Measurements from ENCODE around the gene ZBTB32. TPM values are rescaled to one million over a fixed set of nuclear protein-coding genes. Genes with fewer than 3 reads are reported as not detected.
A peak's percentile ranks its signal among the peaks of the same experiment; 100 is the strongest.

ZBTB32 gene
- total RNA-seq, 1 donor = not detected

- peak; percentile 85 for DNase-seq (ENCODE audit: insufficient read length, low spot score, missing footprints)
- Histone ChIP-seq H3K4me1 (ENCODE audit: insufficient read depth, low read length) (peaks cover 17% of the 10 kb centered on the region), H4K20me1 (ENCODE audit: insufficient read depth, low read length) (peaks cover 25% of the 10 kb centered on the region), H3K36me3 (ENCODE audit: insufficient read depth, low read length) (peaks cover 37% of the 10 kb centered on the region), H3K4me3 (ENCODE audit: insufficient read depth, low read length) (peak overlapping the region; percentile 90), H3K79me2 (ENCODE audit: insufficient read depth, low read length) (peaks cover 50% of the 10 kb centered on the region), H3K4me2 (ENCODE audit: insufficient read depth, low read length) (peak overlapping the region; percentile 84), H3K9me3 (ENCODE audit: low read depth, low read length) (no peaks in the 10 kb centered on the region), H3K27ac (ENCODE audit: low read depth, low read length) (no peak overlapping the region), H3K27me3 (ENCODE audit: insufficient read depth, low read length) (no peaks in the 10 kb centered on the region), H2AFZ (ENCODE audit: low read length) (no peak overlapping the region)
- no peak for TF ChIP-seq CTCF (IDR thresholded peaks at IDR 0.05; ENCODE audit: extremely low read depth, low read depth, low read length)
Observed at GRCh38 chr19:35719402-35720162, 15.2 kb downstream of the ZBTB32 start.

GRCh38 chr19:35720163-35720524 is 15.8 kb downstream of the ZBTB32 start:
- Histone ChIP-seq H4K20me1 (ENCODE audit: insufficient read depth, low read length) (peaks cover 25% of the 10 kb centered on the region), H3K36me3 (ENCODE audit: insufficient read depth, low read length) (peaks cover 43% of the 10 kb centered on the region), H3K4me1 (ENCODE audit: insufficient read depth, low read length) (peaks cover 17% of the 10 kb centered on the region), H3K4me2 (ENCODE audit: insufficient read depth, low read length) (no peak overlapping the region), H3K9me3 (ENCODE audit: low read depth, low read length) (no peaks in the 10 kb centered on the region), H3K27ac (ENCODE audit: low read depth, low read length) (no peak overlapping the region), H3K27me3 (ENCODE audit: insufficient read depth, low read length) (no peaks in the 10 kb centered on the region), H3K79me2 (ENCODE audit: insufficient read depth, low read length) (peaks cover 50% of the 10 kb centered on the region), H2AFZ (ENCODE audit: low read length) (no peak overlapping the region), H3K4me3 (ENCODE audit: insufficient read depth, low read length) (no peak overlapping the region)
- TF ChIP-seq CTCF (IDR thresholded peaks at IDR 0.05; ENCODE audit: extremely low read depth, low read depth, low read length) = no peak
- peak; percentile 72 for DNase-seq (ENCODE audit: insufficient read length, low spot score, missing footprints)

- TF ChIP-seq CTCF (IDR thresholded peaks at IDR 0.05; ENCODE audit: extremely low read depth, low read depth, low read length) = no peak
- Histone ChIP-seq H2AFZ (ENCODE audit: low read length) (no peak overlapping the region), H3K27me3 (ENCODE audit: insufficient read depth, low read length) (no peaks in the 10 kb centered on the region), H4K20me1 (ENCODE audit: insufficient read depth, low read length) (peaks cover 25% of the 10 kb centered on the region), H3K4me3 (ENCODE audit: insufficient read depth, low read length) (no peak overlapping the region), H3K9me3 (ENCODE audit: low read depth, low read length) (no peaks in the 10 kb centered on the region), H3K36me3 (ENCODE audit: insufficient read depth, low read length) (peaks cover 48% of the 10 kb centered on the region), H3K4me1 (ENCODE audit: insufficient read depth, low read length) (peaks cover 16% of the 10 kb centered on the region), H3K4me2 (ENCODE audit: insufficient read depth, low read length) (no peak overlapping the region), H3K27ac (ENCODE audit: low read depth, low read length) (no peak overlapping the region), H3K79me2 (ENCODE audit: insufficient read depth, low read length) (peaks cover 49% of the 10 kb centered on the region)
- DNase-seq (ENCODE audit: insufficient read length, low spot score, missing footprints) = peak; percentile 80
Observed at GRCh38 chr19:35720648-35721047, 16.3 kb downstream of the ZBTB32 start.

GRCh38 chr19:35721374-35721773 is 17.0 kb downstream of the ZBTB32 start:
- peaks cover 46% of the 10 kb centered on the region for H3K79me2 ChIP-seq (ENCODE audit: insufficient read depth, low read length)
- peaks cover 55% of the 10 kb centered on the region for H3K36me3 ChIP-seq (ENCODE audit: insufficient read depth, low read length)
- TF ChIP-seq CTCF (IDR thresholded peaks at IDR 0.05; ENCODE audit: extremely low read depth, low read depth, low read length) = no peak
- DNase-seq (ENCODE audit: insufficient read length, low spot score, missing footprints) = no peak
- H3K4me2 ChIP-seq (ENCODE audit: insufficient read depth, low read length) = no peak overlapping the region
- H3K4me3 ChIP-seq (ENCODE audit: insufficient read depth, low read length) = no peak overlapping the region
- H3K27ac ChIP-seq (ENCODE audit: low read depth, low read length) = no peak overlapping the region
- H3K4me1 ChIP-seq (ENCODE audit: insufficient read depth, low read length) = peaks cover 9% of the 10 kb centered on the region
- no peaks in the 10 kb centered on the region for H3K9me3 ChIP-seq (ENCODE audit: low read depth, low read length)
- H3K27me3 ChIP-seq (ENCODE audit: insufficient read depth, low read length) = no peaks in the 10 kb centered on the region
- H2AFZ ChIP-seq (ENCODE audit: low read length) = no peak overlapping the region
- H4K20me1 ChIP-seq (ENCODE audit: insufficient read depth, low read length) = peaks cover 25% of the 10 kb centered on the region
